HL-60 (cell line): ENCODE data around the gene LTBP3.

Source experiments
- CTCF ChIP-seq: IDR thresholded peaks from one replicate; pipeline ENCODE4 v1.5.1; 2011; ENCODE audit warnings: low read length, control low read depth, inconsistent platforms; ENCODE audit not compliant: insufficient read depth
- GABPA ChIP-seq: IDR thresholded peaks from 2 replicates; pipeline ENCODE4 v1.6.1; 2012; ENCODE audit warnings: low read depth
- POLR2AphosphoS5 ChIP-seq: IDR thresholded peaks from 2 replicates; pipeline ENCODE4 v1.6.1; 2012; ENCODE audit warnings: low read depth
- REST ChIP-seq: IDR thresholded peaks from 2 replicates; pipeline ENCODE4 v1.6.1; 2012; ENCODE audit warnings: low read depth; ENCODE audit not compliant: insufficient replicate concordance
- SPI1 ChIP-seq: IDR thresholded peaks from 2 replicates; pipeline ENCODE4 v1.6.1; 2012; ENCODE audit warnings: low read depth, mild to moderate bottlenecking, borderline replicate concordance

GRCh38 chr11:65501186-65501471, 57.0 kb downstream of the LTBP3 start:
- no peak for TF ChIP-seq CTCF
- TF ChIP-seq POLR2AphosphoS5: no peak
- no peak for TF ChIP-seq REST
- no peak for TF ChIP-seq GABPA
- TF ChIP-seq SPI1: no peak
